H1 (cell line): ENCODE measurements around the gene OR52B6. TPM values are rescaled to one million over a fixed set of nuclear protein-coding genes. Genes with fewer than 3 reads are reported as not detected.

ENCODE experiments used
- CTCF ChIA-PET: fragments of 300-600 bp; sonication (Branson Sonifier 250); formaldehyde crosslinking; loops from one replicate; lab custom pipeline; 2021; ENCODE audit not compliant: partially characterized antibody; lab: Charles Lee
- POLR2A ChIA-PET: fragments of 300-600 bp; sonication (Branson Sonifier 250); formaldehyde crosslinking; loops from one replicate; lab custom pipeline; 2021; ENCODE audit warnings: inconsistent platforms; ENCODE audit not compliant: partially characterized antibody; lab: Charles Lee
- DNase-seq, 2 experiments: peaks; one replicate each; pipeline versions ENCODE4 v3.0.0 to v3.0.0-alpha.2; 2010 to 2022; ENCODE audit warnings: low spot score in 2 of 2, low read depth in 1 of 2, mixed read lengths in 1 of 2
- FAIRE-seq: peaks from 2 replicates; lab custom pipeline; 2011; peaks lifted over from hg19 to GRCh38; lab: Jason Lieb, UNC
- H2AFZ ChIP-seq: 2 replicates; pipeline ENCODE4 v1.8.1; 2012; ENCODE audit warnings: low read length, inconsistent platforms
- H2AK5ac ChIP-seq: 2 replicates; pipeline ENCODE4 v1.6.1; 2013; ENCODE audit warnings: low read depth, low read length
- H2BK120ac ChIP-seq: replicated peaks from 2 replicates; pipeline ENCODE3; 2013; ENCODE audit warnings: low read depth, low read length, inconsistent platforms
- H2BK12ac ChIP-seq: 2 replicates; pipeline ENCODE4 v1.6.1; 2013; ENCODE audit warnings: low read depth, low read length
- H2BK15ac ChIP-seq: 2 replicates; pipeline ENCODE4 v1.6.1; 2013; ENCODE audit warnings: low read length
- H2BK20ac ChIP-seq: 2 replicates; pipeline ENCODE4 v1.6.1; 2013; ENCODE audit warnings: low read length
- H2BK5ac ChIP-seq: 2 replicates; pipeline ENCODE4 v1.6.1; 2013; ENCODE audit warnings: low read depth, low read length
- H3K14ac ChIP-seq: 2 replicates; pipeline ENCODE4 v1.6.1; 2013; ENCODE audit warnings: inconsistent platforms; ENCODE audit not compliant: insufficient read length
- H3K18ac ChIP-seq: 2 replicates; pipeline ENCODE4 v1.6.1; 2013; ENCODE audit warnings: low read length; ENCODE audit errors: extremely low read depth
- H3K23ac ChIP-seq: 2 replicates; pipeline ENCODE4 v1.6.1; 2013; ENCODE audit warnings: inconsistent platforms; ENCODE audit not compliant: insufficient read length
- H3K23me2 ChIP-seq: 2 replicates; pipeline ENCODE4 v1.6.1; 2013; ENCODE audit warnings: low read depth, low read length
- H3K27ac ChIP-seq: 2 replicates; pipeline ENCODE4 v1.6.1; 2011; ENCODE audit warnings: low read depth, low read length, inconsistent platforms
- H3K27me3 ChIP-seq, 4 experiments: replicated peaks in 1 of 4; 1 replicate in 1 of 4; 2 replicates in 3 of 4; pipeline versions ENCODE4 v1.6.1 to v1.8.1; 2011 to 2013; ENCODE audit warnings: low read length in 3 of 4, mild to moderate bottlenecking in 3 of 4, inconsistent platforms in 2 of 4, mixed read lengths in 2 of 4, moderate library complexity in 1 of 4; ENCODE audit not compliant: control insufficient read depth in 3 of 4, insufficient read depth in 3 of 4; ENCODE audit errors: extremely low read depth in 1 of 4
- H3K36me3 ChIP-seq, 4 experiments: 2 replicates each; pipeline versions ENCODE4 v1.6.1 to v1.8.1; 2011 to 2013; ENCODE audit warnings: mild to moderate bottlenecking in 4 of 4, low read length in 3 of 4, moderate library complexity in 2 of 4, control low read depth in 1 of 4, inconsistent platforms in 1 of 4; ENCODE audit not compliant: insufficient read depth in 4 of 4, control insufficient read depth in 2 of 4
- H3K4ac ChIP-seq: replicated peaks from 2 replicates; pipeline ENCODE3; 2013; ENCODE audit warnings: low read length, low read depth, mixed read lengths, inconsistent platforms; ENCODE audit not compliant: insufficient read length
- H3K4me1 ChIP-seq, 4 experiments: replicated peaks in 1 of 4; 1 replicate in 1 of 4; 2 replicates in 3 of 4; pipeline versions ENCODE4 v1.6.1 to v1.8.1; 2011 to 2013; ENCODE audit warnings: low read length in 3 of 4, inconsistent platforms in 2 of 4, mixed read lengths in 1 of 4; ENCODE audit not compliant: insufficient read depth in 4 of 4, control insufficient read depth in 3 of 4
- H3K4me2 ChIP-seq, 2 experiments: 2 replicates each; pipeline versions ENCODE4 v1.6.1 to v1.8.1; 2011 to 2013; ENCODE audit warnings: low read depth in 2 of 2, low read length in 2 of 2, control low read depth in 1 of 2, inconsistent platforms in 1 of 2, mild to moderate bottlenecking in 1 of 2; ENCODE audit not compliant: insufficient read depth in 1 of 2
- H3K4me3 ChIP-seq, 4 experiments: fragments of 200-600, 300-600 bp in 1 of 4; sonication (generic), shearing (Covaris generic), sonication (Bioruptor Twin) in 1 of 4; 2 replicates each; pipeline versions ENCODE4 v1.5.1 to v1.8.1; 2011 to 2016; ENCODE audit warnings: low read length in 4 of 4, low read depth in 3 of 4, control low read depth in 2 of 4, inconsistent platforms in 2 of 4, mild to moderate bottlenecking in 2 of 4, mixed read lengths in 1 of 4, moderate library complexity in 1 of 4; ENCODE audit not compliant: insufficient read depth in 2 of 4; ENCODE audit errors: extremely low read depth in 1 of 4
- H3K56ac ChIP-seq: replicated peaks from 2 replicates; pipeline ENCODE3; 2013; ENCODE audit warnings: low read depth, mild to moderate bottlenecking, mixed read lengths, low read length, inconsistent platforms; ENCODE audit not compliant: insufficient read length
- H3K79me1 ChIP-seq: 2 replicates; pipeline ENCODE4 v1.6.1; 2013; ENCODE audit warnings: low read depth, low read length, control low read depth
- H3K79me2 ChIP-seq, 2 experiments: 2 replicates each; pipeline versions ENCODE4 v1.6.1 to v1.8.1; 2012 to 2013; ENCODE audit warnings: low read length in 2 of 2, mild to moderate bottlenecking in 2 of 2, inconsistent platforms in 1 of 2; ENCODE audit not compliant: insufficient read depth in 2 of 2, control insufficient read depth in 1 of 2
- H3K9ac ChIP-seq, 4 experiments: replicated peaks in 1 of 4; 1 replicate in 1 of 4; 2 replicates in 3 of 4; pipeline versions ENCODE4 v1.6.1 to v1.8.1; 2011 to 2013; ENCODE audit warnings: low read depth in 3 of 4, low read length in 3 of 4, control low read depth in 2 of 4, mild to moderate bottlenecking in 2 of 4, moderate library complexity in 2 of 4, inconsistent platforms in 1 of 4; ENCODE audit errors: extremely low read depth in 1 of 4
- H3K9me3 ChIP-seq, 2 experiments: 2 replicates each; pipeline versions ENCODE4 v1.6.1 to v1.8.1; 2012 to 2013; ENCODE audit warnings: mild to moderate bottlenecking in 2 of 2, moderate library complexity in 2 of 2, control low read depth in 1 of 2, inconsistent platforms in 1 of 2, low read depth in 1 of 2, low read length in 1 of 2, mixed read lengths in 1 of 2; ENCODE audit not compliant: insufficient read depth in 2 of 2
- H4K20me1 ChIP-seq, 2 experiments: replicated peaks in 1 of 2; 2 replicates each; pipeline versions ENCODE3 to v1.8.1; 2011 to 2013; ENCODE audit warnings: inconsistent platforms in 2 of 2, low read length in 2 of 2, mild to moderate bottlenecking in 1 of 2; ENCODE audit not compliant: insufficient read depth in 2 of 2, control insufficient read depth in 1 of 2
- H4K5ac ChIP-seq: 2 replicates; pipeline ENCODE4 v1.6.1; 2013; ENCODE audit warnings: low read length, low read depth, mixed read lengths, inconsistent platforms; ENCODE audit not compliant: insufficient read length
- H4K8ac ChIP-seq: 2 replicates; pipeline ENCODE4 v1.8.0; 2013; ENCODE audit warnings: mild to moderate bottlenecking, moderate library complexity, low read length, inconsistent platforms; ENCODE audit not compliant: insufficient read depth; ENCODE audit errors: extremely low read depth
- H4K91ac ChIP-seq: replicated peaks from 2 replicates; pipeline ENCODE3; 2013; ENCODE audit warnings: low read length, mixed read lengths, inconsistent platforms; ENCODE audit not compliant: insufficient read length
- ASH2L ChIP-seq: fragments of 200-600, 300-600 bp; sonication (generic); IDR thresholded peaks from one replicate; pipeline ENCODE4 v1.7.1; 2017; ENCODE audit warnings: low read length
- HDAC6 ChIP-seq: IDR thresholded peaks from one replicate; pipeline ENCODE4 v1.7.1; 2012; ENCODE audit warnings: low read depth, mild to moderate bottlenecking, inconsistent platforms, low read length, moderate library complexity
- JUN ChIP-seq: IDR thresholded peaks from 2 replicates; pipeline ENCODE4 v1.6.1; 2011; ENCODE audit warnings: low read depth, mild to moderate bottlenecking, improper control_type of control experiment, low read length
- JUND ChIP-seq: IDR thresholded peaks from 2 replicates; pipeline ENCODE4 v1.6.1; 2011; ENCODE audit warnings: mild to moderate bottlenecking, improper control_type of control experiment, low read length
- POLR2A ChIP-seq, 2 experiments: IDR thresholded peaks; 1 replicate in 1 of 2; 2 replicates in 1 of 2; pipeline ENCODE4 v1.6.1; 2011; ENCODE audit warnings: low read depth in 2 of 2, low read length in 2 of 2, mild to moderate bottlenecking in 2 of 2; ENCODE audit errors: control extremely low read depth in 1 of 2
- POLR2AphosphoS5 ChIP-seq: IDR thresholded peaks from 2 replicates; pipeline ENCODE4 v1.6.1; 2011; ENCODE audit warnings: low read depth, low read length
- RAD21 ChIP-seq, 2 experiments: IDR thresholded peaks in 1 of 2; conservative IDR thresholded peaks in 1 of 2; 2 replicates each; pipeline ENCODE4 v1.6.1; 2011; ENCODE audit warnings: low read depth in 2 of 2, low read length in 2 of 2, improper control_type of control experiment in 1 of 2, inconsistent platforms in 1 of 2, mild to moderate bottlenecking in 1 of 2, moderate library complexity in 1 of 2
- SAP30 ChIP-seq: fragments of 300-600 bp; sonication (generic); IDR thresholded peaks from 2 replicates; pipeline ENCODE4 v1.7.1; 2012; ENCODE audit warnings: low read length, moderate library complexity, mild to moderate bottlenecking, inconsistent platforms; ENCODE audit not compliant: insufficient read depth, insufficient replicate concordance
- SUZ12 ChIP-seq: fragments of 200-600 bp; sonication (generic); IDR thresholded peaks from 2 replicates; pipeline ENCODE4 v1.6.1; 2012; ENCODE audit warnings: mild to moderate bottlenecking, inconsistent platforms, low read length, moderate library complexity, mixed read lengths
- TEAD4 ChIP-seq: IDR thresholded peaks from 2 replicates; pipeline ENCODE4 v1.6.1; 2012; ENCODE audit warnings: low read depth, low read length, inconsistent platforms, mixed read lengths
- USF2 ChIP-seq: IDR thresholded peaks from 2 replicates; pipeline ENCODE4 v1.6.1; 2011; ENCODE audit warnings: low read length, improper control_type of control experiment
- WGBS, 2 experiments: shearing (Covaris generic) in 1 of 2; methylation state at CpG; one replicate each; pipeline versions ENCODE4 v1.1.6 to v1.1.7; 2013 to 2015; ENCODE audit warnings: low lambda C conversion rate in 2 of 2, mixed read lengths in 2 of 2, inconsistent platforms in 1 of 2, low coverage in 1 of 2, missing lambda C conversion rate in 1 of 2; ENCODE audit not compliant: insufficient replicate concordance in 2 of 2, insufficient coverage in 1 of 2, insufficient read length in 1 of 2; ENCODE audit errors: extremely low coverage in 1 of 2, missing lambda C conversion rate in 1 of 2; 5-methylcytosine and 5-hydroxymethylcytosine counted together
- polyA plus RNA-seq, 7 experiments: library from polyadenylated mRNA; depleted of rRNA in 3 of 7; stranded (reverse) in 5 of 7; unstranded in 2 of 7; fragments of >200 nt in 5 of 7; fragments of 200-250 nt in 2 of 7; gene quantifications; 1 replicate in 5 of 7; 2 replicates in 1 of 7; 4 replicates in 1 of 7; pipeline versions ENCODE4 v1.2.1 to v1.2.3, GENCODE V29; 2011 to 2013; ENCODE audit warnings: missing spikeins in 2 of 7, mixed read lengths in 2 of 7
- total RNA-seq: library from RNA; stranded (reverse); fragmentation: NEBNext Ultra II Directional; extraction: Animal tissue kit (Norgen Biotek cat#: 25700); gene quantifications from 2 replicates; pipeline ENCODE4 v1.2.1, GENCODE V29; 2021
- TF ChIP-seq, protein P1 (sequence below): IDR thresholded peaks from 2 replicates; pipeline ENCODE4 v1.6.1; 2012; ENCODE audit warnings: inconsistent platforms

Gene OR52B6
- total and polyA plus RNA-seq, 2 of the 8 experiments (the other 6 are each of a cell fraction or from before 2014, with no cell fraction given) = not detected

DNA sequence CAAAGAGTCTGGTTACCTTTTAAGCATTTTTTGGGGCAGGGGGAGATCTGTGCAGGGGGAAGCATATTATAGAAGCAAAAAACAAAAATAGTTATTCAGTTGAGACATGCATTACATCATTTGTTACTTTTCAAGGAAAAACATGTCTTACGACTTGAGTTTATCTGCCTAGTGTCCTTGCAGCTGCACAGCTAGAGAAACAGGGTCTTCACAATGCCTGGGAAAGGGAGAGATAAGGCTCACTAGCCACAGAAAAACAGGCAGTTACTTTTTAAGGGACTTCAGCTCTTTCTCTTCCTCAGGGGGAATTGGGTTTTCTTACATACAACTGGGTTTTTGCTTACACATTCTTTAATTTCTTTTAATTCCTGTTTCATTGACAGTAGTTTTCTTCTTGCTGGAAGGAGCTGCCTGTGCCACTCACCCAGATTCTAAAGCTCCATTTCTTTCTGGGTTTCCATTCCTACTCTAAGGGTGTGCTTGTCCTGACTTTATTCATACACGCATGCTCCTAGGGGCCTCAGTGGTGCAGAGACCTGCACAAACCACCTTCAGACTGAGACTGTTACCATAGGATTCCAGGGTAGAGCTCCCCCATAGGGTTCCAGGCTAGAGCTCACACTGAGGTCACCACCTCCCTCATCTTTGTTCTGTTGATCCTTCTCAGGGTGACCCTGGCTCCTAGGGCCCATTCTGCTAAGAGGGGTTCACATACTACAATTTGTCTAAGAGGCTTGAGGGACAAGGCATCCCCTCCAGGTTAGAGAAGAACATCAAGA, 49.4 kb upstream of the OR52B6 start:
- H3K27ac ChIP-seq = no peak overlapping the region
- ChIA-PET CTCF (no interaction called here), POLR2A (no interaction called here)
- no peak overlapping the region for H2BK15ac ChIP-seq
- H2BK12ac ChIP-seq = no peak overlapping the region
- DNase-seq (no peak), FAIRE-seq (no peak)
- no peak overlapping the region for H3K23ac ChIP-seq
- H2AFZ ChIP-seq = no peak overlapping the region
- no peaks in the 10 kb centered on the region for H3K9me3 ChIP-seq
- H2BK20ac ChIP-seq = no peak overlapping the region
- H4K5ac ChIP-seq = no peak overlapping the region
- H3K4me2 ChIP-seq = no peak overlapping the region
- no peaks in the 10 kb centered on the region; a peak in 1 of 7 replicates for H3K27me3 ChIP-seq
- H3K4me1 ChIP-seq = no peaks in the 10 kb centered on the region
- no peaks in the 10 kb centered on the region for H3K23me2 ChIP-seq
- no peak overlapping the region for H3K14ac ChIP-seq
- no peak overlapping the region for H4K91ac ChIP-seq
- no peak overlapping the region for H3K9ac ChIP-seq
- H3K4me3 ChIP-seq = no peak overlapping the region
- no peak overlapping the region for H2AK5ac ChIP-seq
- 75% methylated on average over 2 of the region's 2 CpGs; no CpG with 5 or more reads in 1 of the 2 experiments for WGBS, 2 experiments
- no peaks in the 10 kb centered on the region for H3K79me2 ChIP-seq
- H2BK120ac ChIP-seq = no peak overlapping the region
- H4K20me1 ChIP-seq = no peaks in the 10 kb centered on the region
- no peaks in the 10 kb centered on the region for H3K36me3 ChIP-seq
- no peak overlapping the region for H2BK5ac ChIP-seq
- H3K79me1 ChIP-seq = no peaks in the 10 kb centered on the region
- H4K8ac ChIP-seq = no peak overlapping the region
- no peak overlapping the region for H3K56ac ChIP-seq
- H3K4ac ChIP-seq = no peak overlapping the region
- no peak overlapping the region for H3K18ac ChIP-seq
- TF ChIP-seq POLR2A (IDR thresholded peaks at IDR 0.05; ENCODE audit: control extremely low read depth in 1 of 2, low read depth in 2 of 2, low read length in 2 of 2) = no peak
- no peak for TF ChIP-seq JUND
- no peak for TF ChIP-seq HDAC6
- TF ChIP-seq SAP30 = no peak
- TF ChIP-seq RAD21 (IDR thresholded peaks at IDR 0.05 in 1 of 2, conservative IDR thresholded peaks at IDR 0.05 in 1 of 2; ENCODE audit: low read depth in 2 of 2, low read length in 2 of 2) = no peak
- TF ChIP-seq ASH2L = no peak
- no peak for TF ChIP-seq SUZ12
- TF ChIP-seq POLR2AphosphoS5 = no peak
- TF ChIP-seq USF2 = no peak
- TF ChIP-seq JUN = no peak
- TF ChIP-seq TEAD4 = no peak
- TF ChIP-seq, protein P1, sequence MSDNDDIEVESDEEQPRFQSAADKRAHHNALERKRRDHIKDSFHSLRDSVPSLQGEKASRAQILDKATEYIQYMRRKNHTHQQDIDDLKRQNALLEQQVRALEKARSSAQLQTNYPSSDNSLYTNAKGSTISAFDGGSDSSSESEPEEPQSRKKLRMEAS = no peak
